ENCODE data around the gene UBR1.
"Not testable (repeated sequence)": the region's sequence is repeated elsewhere in the genome, so short reads cannot be mapped to it uniquely, and the experiment has no call there.

UBR1 gene

GRCh38 chr15:43056696-43057095 is 49.1 kb downstream of the UBR1 start:
- Histone ChIP-seq H3K27me3 (ENCODE audit: control insufficient read depth, insufficient read depth, low read length) (no peaks in the 10 kb centered on the region), H3K36me3 (ENCODE audit: control insufficient read depth, insufficient read depth, low read length) (peaks cover 89% of the 10 kb centered on the region), H3K9ac (ENCODE audit: low read depth, low read length) (no peak overlapping the region), H3K9me3 (ENCODE audit: control insufficient read depth, insufficient read depth, low read length) (no peaks in the 10 kb centered on the region), H3K27ac (ENCODE audit: low read depth, low read length) (no peak overlapping the region), H3K4me3 (ENCODE audit: low read depth, low read length) (no peak overlapping the region), H3K4me1 (ENCODE audit: control insufficient read depth, insufficient read depth, low read length) (no peaks in the 10 kb centered on the region)

GRCh38 chr15:43052860-43053259 is 53.0 kb downstream of the UBR1 start:
- Histone ChIP-seq H3K4me1 (ENCODE audit: control insufficient read depth, insufficient read depth, low read length) (no peaks in the 10 kb centered on the region), H3K36me3 (ENCODE audit: control insufficient read depth, insufficient read depth, low read length) (peaks cover 78% of the 10 kb centered on the region), H3K9me3 (ENCODE audit: control insufficient read depth, insufficient read depth, low read length) (no peaks in the 10 kb centered on the region)

GRCh38 chr15:43048935-43049334 is 56.9 kb downstream of the UBR1 start:
- H3K4me1 ChIP-seq (ENCODE audit: control insufficient read depth, insufficient read depth, low read length): no peaks in the 10 kb centered on the region
- no peaks in the 10 kb centered on the region for H3K27me3 ChIP-seq (ENCODE audit: control insufficient read depth, insufficient read depth, low read length)
- H3K36me3 ChIP-seq (ENCODE audit: control insufficient read depth, insufficient read depth, low read length): peaks cover 78% of the 10 kb centered on the region
- no peak overlapping the region for H3K4me3 ChIP-seq (ENCODE audit: low read depth, low read length)
- no peaks in the 10 kb centered on the region for H3K9me3 ChIP-seq (ENCODE audit: control insufficient read depth, insufficient read depth, low read length)
- H3K27ac ChIP-seq (ENCODE audit: low read depth, low read length): no peak overlapping the region
- no peak overlapping the region for H3K9ac ChIP-seq (ENCODE audit: low read depth, low read length)

More at GRCh38 chr15:43052860-43053259, 53.0 kb downstream of the UBR1 start:
- H3K27me3 ChIP-seq (ENCODE audit: control insufficient read depth, insufficient read depth, low read length): no peaks in the 10 kb centered on the region
- no peak overlapping the region for H3K9ac ChIP-seq (ENCODE audit: low read depth, low read length)
- H3K4me3 ChIP-seq (ENCODE audit: low read depth, low read length): no peak overlapping the region
- no peak overlapping the region for H3K27ac ChIP-seq (ENCODE audit: low read depth, low read length)

GRCh38 chr15:43046484-43046883 is 59.4 kb downstream of the UBR1 start:
- no peaks in the 10 kb centered on the region for H3K27me3 ChIP-seq (ENCODE audit: control insufficient read depth, insufficient read depth, low read length)
- no peaks in the 10 kb centered on the region for H3K9me3 ChIP-seq (ENCODE audit: control insufficient read depth, insufficient read depth, low read length)
- H3K27ac ChIP-seq (ENCODE audit: low read depth, low read length): no peak overlapping the region
- peaks cover 78% of the 10 kb centered on the region for H3K36me3 ChIP-seq (ENCODE audit: control insufficient read depth, insufficient read depth, low read length)
- no peak overlapping the region for H3K9ac ChIP-seq (ENCODE audit: low read depth, low read length)
- no peaks in the 10 kb centered on the region for H3K4me1 ChIP-seq (ENCODE audit: control insufficient read depth, insufficient read depth, low read length)
- no peak overlapping the region for H3K4me3 ChIP-seq (ENCODE audit: low read depth, low read length)

GRCh38 chr15:43042885-43043284 is 63.0 kb downstream of the UBR1 start:
- no peak overlapping the region for H3K4me3 ChIP-seq (ENCODE audit: low read depth, low read length)
- no peak overlapping the region for H3K9ac ChIP-seq (ENCODE audit: low read depth, low read length)
- H3K27ac ChIP-seq (ENCODE audit: low read depth, low read length): no peak overlapping the region
- H3K36me3 ChIP-seq (ENCODE audit: control insufficient read depth, insufficient read depth, low read length): peaks cover 65% of the 10 kb centered on the region
- no peaks in the 10 kb centered on the region for H3K27me3 ChIP-seq (ENCODE audit: control insufficient read depth, insufficient read depth, low read length)
- H3K4me1 ChIP-seq (ENCODE audit: control insufficient read depth, insufficient read depth, low read length): no peaks in the 10 kb centered on the region
- no peaks in the 10 kb centered on the region for H3K9me3 ChIP-seq (ENCODE audit: control insufficient read depth, insufficient read depth, low read length)

- not testable (repeated sequence) for H3K4me3 ChIP-seq (ENCODE audit: low read depth, low read length); H3K27me3 ChIP-seq (ENCODE audit: control insufficient read depth, insufficient read depth, low read length); H3K27ac ChIP-seq (ENCODE audit: low read depth, low read length); H3K4me1 ChIP-seq (ENCODE audit: control insufficient read depth, insufficient read depth, low read length); H3K9me3 ChIP-seq (ENCODE audit: control insufficient read depth, insufficient read depth, low read length); H3K9ac ChIP-seq (ENCODE audit: low read depth, low read length)
- H3K36me3 ChIP-seq (ENCODE audit: control insufficient read depth, insufficient read depth, low read length): peaks cover 60% of the 10 kb centered on the region
Observed at GRCh38 chr15:43041085-43041484, 64.8 kb downstream of the UBR1 start.

GRCh38 chr15:43035240-43035639 is 70.6 kb downstream of the UBR1 start:
- H3K4me3 ChIP-seq (ENCODE audit: low read depth, low read length); H3K27ac ChIP-seq (ENCODE audit: low read depth, low read length); H3K9me3 ChIP-seq (ENCODE audit: control insufficient read depth, insufficient read depth, low read length); H3K27me3 ChIP-seq (ENCODE audit: control insufficient read depth, insufficient read depth, low read length); H3K4me1 ChIP-seq (ENCODE audit: control insufficient read depth, insufficient read depth, low read length); H3K9ac ChIP-seq (ENCODE audit: low read depth, low read length): not testable (repeated sequence)
- peaks cover 53% of the 10 kb centered on the region for H3K36me3 ChIP-seq (ENCODE audit: control insufficient read depth, insufficient read depth, low read length)

GRCh38 chr15:43029476-43029875 is 76.4 kb downstream of the UBR1 start:
- 0 out of 2 replicates have a peak, but pooled peaks cover 5% of the 10 kb centered on the region for H3K4me1 ChIP-seq (ENCODE audit: control insufficient read depth, insufficient read depth, low read length)
- H3K27ac ChIP-seq (ENCODE audit: low read depth, low read length): no peak overlapping the region
- no peak overlapping the region for H3K4me3 ChIP-seq (ENCODE audit: low read depth, low read length)
- H3K36me3 ChIP-seq (ENCODE audit: control insufficient read depth, insufficient read depth, low read length): peaks cover 77% of the 10 kb centered on the region
- no peaks in the 10 kb centered on the region for H3K9me3 ChIP-seq (ENCODE audit: control insufficient read depth, insufficient read depth, low read length)
- H3K9ac ChIP-seq (ENCODE audit: low read depth, low read length): no peak overlapping the region
- no peaks in the 10 kb centered on the region for H3K27me3 ChIP-seq (ENCODE audit: control insufficient read depth, insufficient read depth, low read length)

GRCh38 chr15:43025150-43025549 is 80.7 kb downstream of the UBR1 start:
- H3K27ac ChIP-seq (ENCODE audit: low read depth, low read length): no peak overlapping the region
- no peaks in the 10 kb centered on the region for H3K27me3 ChIP-seq (ENCODE audit: control insufficient read depth, insufficient read depth, low read length)
- no peak overlapping the region for H3K9ac ChIP-seq (ENCODE audit: low read depth, low read length)
- no peaks in the 10 kb centered on the region for H3K9me3 ChIP-seq (ENCODE audit: control insufficient read depth, insufficient read depth, low read length)
- no peak overlapping the region for H3K4me3 ChIP-seq (ENCODE audit: low read depth, low read length)
- H3K4me1 ChIP-seq (ENCODE audit: control insufficient read depth, insufficient read depth, low read length): no peaks in the 10 kb centered on the region
- peaks cover 93% of the 10 kb centered on the region for H3K36me3 ChIP-seq (ENCODE audit: control insufficient read depth, insufficient read depth, low read length)

- H3K4me3 ChIP-seq (ENCODE audit: low read depth, low read length); H3K27ac ChIP-seq (ENCODE audit: low read depth, low read length); H3K9ac ChIP-seq (ENCODE audit: low read depth, low read length); H3K4me1 ChIP-seq (ENCODE audit: control insufficient read depth, insufficient read depth, low read length); H3K27me3 ChIP-seq (ENCODE audit: control insufficient read depth, insufficient read depth, low read length): not testable (repeated sequence)
- H3K36me3 ChIP-seq (ENCODE audit: control insufficient read depth, insufficient read depth, low read length): peaks cover 53% of the 10 kb centered on the region
- H3K9me3 ChIP-seq (ENCODE audit: control insufficient read depth, insufficient read depth, low read length): peaks cover 11% of the 10 kb centered on the region
Observed at GRCh38 chr15:43014671-43015070, 91.2 kb downstream of the UBR1 start.

GRCh38 chr15:43009206-43009605 is 96.6 kb downstream of the UBR1 start:
- H3K9ac ChIP-seq (ENCODE audit: low read depth, low read length): no peak overlapping the region
- peaks cover 14% of the 10 kb centered on the region for H3K9me3 ChIP-seq (ENCODE audit: control insufficient read depth, insufficient read depth, low read length)
- H3K4me1 ChIP-seq (ENCODE audit: control insufficient read depth, insufficient read depth, low read length): no peaks in the 10 kb centered on the region
- H3K36me3 ChIP-seq (ENCODE audit: control insufficient read depth, insufficient read depth, low read length): peaks cover 61% of the 10 kb centered on the region
- H3K27me3 ChIP-seq (ENCODE audit: control insufficient read depth, insufficient read depth, low read length): no peaks in the 10 kb centered on the region
- H3K27ac ChIP-seq (ENCODE audit: low read depth, low read length): no peak overlapping the region
- no peak overlapping the region for H3K4me3 ChIP-seq (ENCODE audit: low read depth, low read length)

- Histone ChIP-seq H3K27ac (ENCODE audit: low read depth, low read length) (no peak overlapping the region), H3K4me3 (ENCODE audit: low read depth, low read length) (no peak overlapping the region), H3K4me1 (ENCODE audit: control insufficient read depth, insufficient read depth, low read length) (no peaks in the 10 kb centered on the region), H3K36me3 (ENCODE audit: control insufficient read depth, insufficient read depth, low read length) (peaks cover 67% of the 10 kb centered on the region), H3K27me3 (ENCODE audit: control insufficient read depth, insufficient read depth, low read length) (no peaks in the 10 kb centered on the region), H3K9me3 (ENCODE audit: control insufficient read depth, insufficient read depth, low read length) (peaks cover 10% of the 10 kb centered on the region), H3K9ac (ENCODE audit: low read depth, low read length) (no peak overlapping the region)
Observed at GRCh38 chr15:43008150-43008549, 97.7 kb downstream of the UBR1 start.

Measured in HUES48 (cell line).